ENCODE measurements around the gene WNT3.
A peak's percentile ranks its signal among the peaks of the same experiment; 100 is the strongest.
"Not testable (repeated sequence)": the region's sequence is repeated elsewhere in the genome, so short reads cannot be mapped to it uniquely, and the experiment has no call there.

Gene WNT3

GRCh38 chr17:46853896-46854444 lies 35.5 kb upstream of the WNT3 start:
- Histone ChIP-seq H3K9ac (ENCODE audit: low read depth in 1 of 2, low read length in 2 of 2) (no peak overlapping the region), H3K9me3 (ENCODE audit: control insufficient read depth in 2 of 2, low read length in 2 of 2) (no peaks in the 10 kb centered on the region), H3K4me1 (ENCODE audit: control insufficient read depth in 2 of 2, insufficient read depth in 2 of 2, low read length in 2 of 2) (peaks cover 10% of the 10 kb centered on the region in 2 donors), H3K36me3 (ENCODE audit: control insufficient read depth in 2 of 2, insufficient read depth in 2 of 2, low read length in 2 of 2) (no peaks in the 10 kb centered on the region), H3K27me3 (ENCODE audit: control insufficient read depth in 2 of 2, insufficient read depth in 2 of 2, low read length in 2 of 2) (peaks cover 28 to 30% of the 10 kb centered on the region in 2 donors), H3K4me3 (ENCODE audit: low read length in 2 of 2) (no peak overlapping the region), H3K27ac (ENCODE audit: low read depth in 2 of 2, low read length in 2 of 2) (no peak overlapping the region)

- Histone ChIP-seq H3K9me3 (ENCODE audit: control insufficient read depth in 2 of 2, low read length in 2 of 2) (no peaks in the 10 kb centered on the region), H3K27me3 (ENCODE audit: control insufficient read depth in 2 of 2, insufficient read depth in 2 of 2, low read length in 2 of 2) (peaks cover 30 to 35% of the 10 kb centered on the region in 2 donors), H3K36me3 (ENCODE audit: control insufficient read depth in 2 of 2, insufficient read depth in 2 of 2, low read length in 2 of 2) (no peaks in the 10 kb centered on the region), H3K4me1 (ENCODE audit: control insufficient read depth in 2 of 2, insufficient read depth in 2 of 2, low read length in 2 of 2) (peaks cover 10% of the 10 kb centered on the region in 2 donors), H3K27ac (ENCODE audit: low read depth in 2 of 2, low read length in 2 of 2) (no peak within 1 kb of the TSS), H3K4me3 (ENCODE audit: low read length in 2 of 2) (peak within 1 kb of the TSS in 1 of 2 donors; percentile 35), H3K9ac (ENCODE audit: low read depth in 1 of 2, low read length in 2 of 2) (no peak within 1 kb of the TSS)
Measured at GRCh38 chr17:46851029-46851741, 32.7 kb upstream of the WNT3 start, which contains the start of gene WNT9B. Gene WNT9B (plus strand): TSS chr17:46851583. CDS start chr17:46851639, 56 bp downstream.

- no peaks in the 10 kb centered on the region for H3K36me3 ChIP-seq (ENCODE audit: control insufficient read depth in 2 of 2, insufficient read depth in 2 of 2, low read length in 2 of 2)
- H3K27me3 ChIP-seq (ENCODE audit: control insufficient read depth in 2 of 2, insufficient read depth in 2 of 2, low read length in 2 of 2): peaks cover 30 to 35% of the 10 kb centered on the region in 2 donors
- H3K27ac ChIP-seq (ENCODE audit: low read depth in 2 of 2, low read length in 2 of 2): no peak overlapping the region
- peaks cover 10% of the 10 kb centered on the region in 2 donors for H3K4me1 ChIP-seq (ENCODE audit: control insufficient read depth in 2 of 2, insufficient read depth in 2 of 2, low read length in 2 of 2)
- H3K9me3 ChIP-seq (ENCODE audit: control insufficient read depth in 2 of 2, low read length in 2 of 2): no peaks in the 10 kb centered on the region
- no peak overlapping the region for H3K4me3 ChIP-seq (ENCODE audit: low read length in 2 of 2)
- H3K9ac ChIP-seq (ENCODE audit: low read depth in 1 of 2, low read length in 2 of 2): no peak overlapping the region
Measured at GRCh38 chr17:46850688-46851028, 32.2 kb upstream of the WNT3 start.

GRCh38 chr17:46848534-46848933 lies 30.0 kb upstream of the WNT3 start:
- Histone ChIP-seq H3K27me3 (ENCODE audit: control insufficient read depth in 2 of 2, insufficient read depth in 2 of 2, low read length in 2 of 2) (peaks cover 29 to 30% of the 10 kb centered on the region in 2 donors), H3K9me3 (ENCODE audit: control insufficient read depth in 2 of 2, low read length in 2 of 2) (no peaks in the 10 kb centered on the region), H3K9ac (ENCODE audit: low read depth in 1 of 2, low read length in 2 of 2) (no peak overlapping the region), H3K36me3 (ENCODE audit: control insufficient read depth in 2 of 2, insufficient read depth in 2 of 2, low read length in 2 of 2) (no peaks in the 10 kb centered on the region), H3K4me1 (ENCODE audit: control insufficient read depth in 2 of 2, insufficient read depth in 2 of 2, low read length in 2 of 2) (peaks cover 10% of the 10 kb centered on the region in 2 donors), H3K27ac (ENCODE audit: low read depth in 2 of 2, low read length in 2 of 2) (no peak overlapping the region), H3K4me3 (ENCODE audit: low read length in 2 of 2) (no peak overlapping the region)

- no peaks in the 10 kb centered on the region for H3K36me3 ChIP-seq (ENCODE audit: control insufficient read depth in 2 of 2, insufficient read depth in 2 of 2, low read length in 2 of 2)
- H3K4me3 ChIP-seq (ENCODE audit: low read length in 2 of 2): no peak overlapping the region
- peaks cover 22 to 24% of the 10 kb centered on the region in 2 donors for H3K27me3 ChIP-seq (ENCODE audit: control insufficient read depth in 2 of 2, insufficient read depth in 2 of 2, low read length in 2 of 2)
- H3K4me1 ChIP-seq (ENCODE audit: control insufficient read depth in 2 of 2, insufficient read depth in 2 of 2, low read length in 2 of 2): peaks cover 10% of the 10 kb centered on the region in 2 donors
- H3K9me3 ChIP-seq (ENCODE audit: control insufficient read depth in 2 of 2, low read length in 2 of 2): peaks cover 6 to 7% of the 10 kb centered on the region in 2 donors
- H3K9ac ChIP-seq (ENCODE audit: low read depth in 1 of 2, low read length in 2 of 2): no peak overlapping the region
- no peak overlapping the region for H3K27ac ChIP-seq (ENCODE audit: low read depth in 2 of 2, low read length in 2 of 2)
Measured at GRCh38 chr17:46847204-46848191, 29.0 kb upstream of the WNT3 start.

GRCh38 chr17:46842835-46843234 lies 24.3 kb upstream of the WNT3 start:
- H3K4me3 ChIP-seq (ENCODE audit: low read length in 2 of 2): no peak overlapping the region
- peaks cover 8 to 14% of the 10 kb centered on the region in 2 donors for H3K27me3 ChIP-seq (ENCODE audit: control insufficient read depth in 2 of 2, insufficient read depth in 2 of 2, low read length in 2 of 2)
- no peak overlapping the region for H3K27ac ChIP-seq (ENCODE audit: low read depth in 2 of 2, low read length in 2 of 2)
- H3K36me3 ChIP-seq (ENCODE audit: control insufficient read depth in 2 of 2, insufficient read depth in 2 of 2, low read length in 2 of 2): no peaks in the 10 kb centered on the region
- H3K4me1 ChIP-seq (ENCODE audit: control insufficient read depth in 2 of 2, insufficient read depth in 2 of 2, low read length in 2 of 2): no peaks in the 10 kb centered on the region
- H3K9me3 ChIP-seq (ENCODE audit: control insufficient read depth in 2 of 2, low read length in 2 of 2): peaks cover 6 to 8% of the 10 kb centered on the region in 2 donors
- H3K9ac ChIP-seq (ENCODE audit: low read depth in 1 of 2, low read length in 2 of 2): no peak overlapping the region

GRCh38 chr17:46841561-46842379 lies 23.3 kb upstream of the WNT3 start:
- Histone ChIP-seq H3K4me1 (ENCODE audit: control insufficient read depth in 2 of 2, insufficient read depth in 2 of 2, low read length in 2 of 2) (no peaks in the 10 kb centered on the region), H3K27ac (ENCODE audit: low read depth in 2 of 2, low read length in 2 of 2) (no peak overlapping the region), H3K9ac (ENCODE audit: low read depth in 1 of 2, low read length in 2 of 2) (no peak overlapping the region), H3K27me3 (ENCODE audit: control insufficient read depth in 2 of 2, insufficient read depth in 2 of 2, low read length in 2 of 2) (peaks cover 10 to 14% of the 10 kb centered on the region in 2 donors), H3K9me3 (ENCODE audit: control insufficient read depth in 2 of 2, low read length in 2 of 2) (peaks cover 6 to 8% of the 10 kb centered on the region in 2 donors), H3K36me3 (ENCODE audit: control insufficient read depth in 2 of 2, insufficient read depth in 2 of 2, low read length in 2 of 2) (no peaks in the 10 kb centered on the region), H3K4me3 (ENCODE audit: low read length in 2 of 2) (no peak overlapping the region)

- not testable (repeated sequence) for H3K4me1 ChIP-seq (ENCODE audit: control insufficient read depth in 2 of 2, insufficient read depth in 2 of 2, low read length in 2 of 2); H3K9ac ChIP-seq (ENCODE audit: low read depth in 1 of 2, low read length in 2 of 2); H3K4me3 ChIP-seq (ENCODE audit: low read length in 2 of 2); H3K36me3 ChIP-seq (ENCODE audit: control insufficient read depth in 2 of 2, insufficient read depth in 2 of 2, low read length in 2 of 2); H3K27ac ChIP-seq (ENCODE audit: low read depth in 2 of 2, low read length in 2 of 2); H3K9me3 ChIP-seq (ENCODE audit: control insufficient read depth in 2 of 2, low read length in 2 of 2)
- peaks cover 10 to 14% of the 10 kb centered on the region in 2 donors for H3K27me3 ChIP-seq (ENCODE audit: control insufficient read depth in 2 of 2, insufficient read depth in 2 of 2, low read length in 2 of 2)
Measured at GRCh38 chr17:46840596-46840995, 22.1 kb upstream of the WNT3 start.

- no peak overlapping the region for H3K4me3 ChIP-seq (ENCODE audit: low read length in 2 of 2)
- peaks cover 6 to 8% of the 10 kb centered on the region in 2 donors for H3K9me3 ChIP-seq (ENCODE audit: control insufficient read depth in 2 of 2, low read length in 2 of 2)
- H3K4me1 ChIP-seq (ENCODE audit: control insufficient read depth in 2 of 2, insufficient read depth in 2 of 2, low read length in 2 of 2): no peaks in the 10 kb centered on the region
- H3K27me3 ChIP-seq (ENCODE audit: control insufficient read depth in 2 of 2, insufficient read depth in 2 of 2, low read length in 2 of 2): peaks cover 10 to 14% of the 10 kb centered on the region in 2 donors
- H3K9ac ChIP-seq (ENCODE audit: low read depth in 1 of 2, low read length in 2 of 2): no peak overlapping the region
- H3K27ac ChIP-seq (ENCODE audit: low read depth in 2 of 2, low read length in 2 of 2): no peak overlapping the region
- no peaks in the 10 kb centered on the region for H3K36me3 ChIP-seq (ENCODE audit: control insufficient read depth in 2 of 2, insufficient read depth in 2 of 2, low read length in 2 of 2)
Measured at GRCh38 chr17:46839211-46839610, 20.7 kb upstream of the WNT3 start.

Measured in mucosa of rectum (tissue), 2 donors.